ENCODE results near the gene HTRA1.

- no peak for TF ChIP-seq CTCF (conservative IDR thresholded peaks at IDR 0.05; ENCODE audit: low read depth, low read length)
- no peak for TF ChIP-seq EZH2 (IDR thresholded peaks at IDR 0.05; ENCODE audit: borderline replicate concordance, low read depth, low read length, poor library complexity, severe bottlenecking)
Measured at GRCh38 chr10:122473116-122473515, 11.8 kb downstream of the HTRA1 start.
